ENCODE measurements around the gene TEK. TPM values are rescaled to one million over a fixed set of nuclear protein-coding genes. Genes with fewer than 3 reads are reported as not detected.

Gene TEK
- total RNA-seq, 1 experiment from 2014 or later: 0.45 TPM

DNA sequence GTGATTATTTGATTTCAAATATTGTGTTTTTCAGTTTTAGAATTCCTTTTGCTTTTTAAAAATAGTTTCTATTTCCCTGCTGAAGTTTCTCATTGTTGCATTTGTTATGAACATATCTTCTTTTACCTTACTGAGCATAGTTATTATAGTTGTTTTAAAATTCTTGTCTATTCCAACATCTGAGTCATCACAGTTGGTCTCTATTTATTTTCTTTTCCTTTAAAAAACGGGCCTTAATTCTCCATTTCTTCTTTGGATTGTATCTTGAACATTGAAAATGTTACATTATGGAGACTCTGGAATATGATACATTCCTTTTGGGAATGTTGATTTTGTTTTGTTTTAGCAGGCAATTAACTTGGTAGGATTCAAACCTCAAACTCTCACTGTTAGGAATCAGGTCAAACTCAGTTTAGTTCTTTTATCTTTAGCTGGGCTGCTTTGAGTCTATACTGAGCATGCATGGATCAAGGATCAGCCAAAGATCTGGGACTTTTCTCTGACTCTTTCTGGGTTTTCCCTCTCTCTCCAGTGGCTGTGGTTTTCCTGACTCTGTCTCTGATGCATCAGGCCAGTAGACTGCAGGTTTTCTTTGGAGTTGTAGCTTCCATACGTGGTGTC lies 70.3 kb downstream of the TEK start:
- no peak for DNase-seq
- Histone ChIP-seq H3K4me3 (ENCODE audit: insufficient read depth, low read depth, low read length) (no peak overlapping the region), H3K27me3 (ENCODE audit: control insufficient read depth, insufficient read depth, low read length) (no peaks in the 10 kb centered on the region), H3K36me3 (replicated peaks; ENCODE audit: control insufficient read depth, insufficient read depth, low read length) (no peaks in the 10 kb centered on the region)

DNA sequence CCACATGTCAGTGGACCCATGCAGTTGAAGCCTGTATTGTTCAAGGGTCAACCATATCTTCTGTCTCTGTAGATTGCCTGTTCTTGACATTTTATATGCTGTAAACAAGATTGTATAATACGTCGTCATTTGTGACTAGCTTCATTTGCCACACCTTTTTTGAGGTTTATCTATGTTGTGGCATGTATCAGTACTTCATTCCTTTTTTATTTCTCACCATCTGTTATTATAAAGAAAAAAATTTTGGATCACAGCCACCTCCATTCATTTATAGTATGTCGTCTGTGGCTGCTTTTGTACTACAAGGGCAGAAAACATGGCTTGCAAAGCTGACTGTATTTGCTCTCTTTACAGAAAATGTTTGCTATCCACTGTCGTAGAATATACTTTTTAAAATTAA lies 72.4 kb downstream of the TEK start:
- no peaks in the 10 kb centered on the region for H3K36me3 ChIP-seq (replicated peaks; ENCODE audit: control insufficient read depth, insufficient read depth, low read length)
- no peak overlapping the region for H3K4me3 ChIP-seq (ENCODE audit: insufficient read depth, low read depth, low read length)
- H3K27me3 ChIP-seq (ENCODE audit: control insufficient read depth, insufficient read depth, low read length): no peaks in the 10 kb centered on the region
- DNase-seq: no peak

DNA sequence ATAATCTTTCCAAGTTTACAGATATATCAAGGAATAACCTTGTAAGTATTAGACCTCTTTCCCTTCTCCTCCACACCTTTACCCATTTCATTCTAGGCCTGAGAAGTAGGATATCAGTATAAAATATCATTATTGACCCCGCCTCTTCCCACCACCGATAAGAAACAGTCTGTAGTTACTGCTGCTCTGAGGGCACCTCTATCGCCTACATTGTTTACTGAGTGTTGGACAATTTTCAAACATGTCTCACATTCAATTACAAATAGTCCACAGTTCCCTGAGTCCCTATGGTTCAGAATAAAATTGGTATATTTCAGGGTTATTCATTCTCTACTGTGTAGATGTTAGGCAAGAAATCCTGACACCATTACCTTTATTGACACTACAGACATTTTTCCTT lies 73.4 kb downstream of the TEK start:
- Histone ChIP-seq H3K36me3 (replicated peaks; ENCODE audit: control insufficient read depth, insufficient read depth, low read length) (no peaks in the 10 kb centered on the region), H3K4me3 (ENCODE audit: insufficient read depth, low read depth, low read length) (no peak overlapping the region), H3K27me3 (ENCODE audit: control insufficient read depth, insufficient read depth, low read length) (no peaks in the 10 kb centered on the region)
- DNase-seq: no peak

DNA sequence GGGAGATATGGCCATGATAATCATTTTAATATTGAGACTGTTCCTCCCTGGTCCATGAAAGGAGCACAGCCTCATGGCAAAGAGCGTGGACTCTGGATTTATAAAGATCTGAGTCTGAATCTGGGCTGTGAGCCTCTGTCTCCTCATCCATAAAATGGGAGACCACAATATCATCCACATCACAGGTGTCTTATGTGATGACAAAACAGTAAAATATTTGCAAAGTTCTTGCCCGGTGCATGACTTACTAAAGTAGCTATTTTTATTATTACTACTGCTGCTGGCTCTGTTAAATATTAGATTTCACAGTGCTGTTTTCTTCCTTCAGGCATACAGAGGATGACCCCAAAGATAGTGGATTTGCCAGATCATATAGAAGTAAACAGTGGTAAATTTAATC lies 74.1 kb downstream of the TEK start:
- Histone ChIP-seq H3K27me3 (ENCODE audit: control insufficient read depth, insufficient read depth, low read length) (no peaks in the 10 kb centered on the region), H3K36me3 (replicated peaks; ENCODE audit: control insufficient read depth, insufficient read depth, low read length) (no peaks in the 10 kb centered on the region), H3K4me3 (ENCODE audit: insufficient read depth, low read depth, low read length) (no peak overlapping the region)
- no peak for DNase-seq

DNA sequence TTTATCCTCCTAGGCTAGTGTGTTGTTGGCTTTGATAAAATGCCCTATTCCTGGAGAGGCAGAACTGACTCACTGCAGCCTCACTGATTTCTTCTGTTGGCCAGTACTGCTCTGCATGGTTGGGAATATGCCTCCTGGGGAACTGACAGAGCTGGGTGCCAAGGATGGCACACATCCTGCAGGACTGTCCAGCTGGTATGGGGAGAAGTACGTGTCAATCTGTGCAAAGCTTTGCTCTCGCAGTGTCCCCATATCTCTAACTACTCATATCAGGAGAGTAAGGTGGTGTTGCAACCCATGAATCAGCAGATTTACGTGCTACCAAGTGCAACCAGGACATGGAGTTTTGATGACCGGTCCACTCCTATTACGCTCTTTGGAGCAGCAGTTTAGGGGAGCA lies 74.7 kb downstream of the TEK start:
- DNase-seq: no peak
- Histone ChIP-seq H3K27me3 (ENCODE audit: control insufficient read depth, insufficient read depth, low read length) (no peaks in the 10 kb centered on the region), H3K4me3 (ENCODE audit: insufficient read depth, low read depth, low read length) (no peak overlapping the region), H3K36me3 (replicated peaks; ENCODE audit: control insufficient read depth, insufficient read depth, low read length) (no peaks in the 10 kb centered on the region)

DNA sequence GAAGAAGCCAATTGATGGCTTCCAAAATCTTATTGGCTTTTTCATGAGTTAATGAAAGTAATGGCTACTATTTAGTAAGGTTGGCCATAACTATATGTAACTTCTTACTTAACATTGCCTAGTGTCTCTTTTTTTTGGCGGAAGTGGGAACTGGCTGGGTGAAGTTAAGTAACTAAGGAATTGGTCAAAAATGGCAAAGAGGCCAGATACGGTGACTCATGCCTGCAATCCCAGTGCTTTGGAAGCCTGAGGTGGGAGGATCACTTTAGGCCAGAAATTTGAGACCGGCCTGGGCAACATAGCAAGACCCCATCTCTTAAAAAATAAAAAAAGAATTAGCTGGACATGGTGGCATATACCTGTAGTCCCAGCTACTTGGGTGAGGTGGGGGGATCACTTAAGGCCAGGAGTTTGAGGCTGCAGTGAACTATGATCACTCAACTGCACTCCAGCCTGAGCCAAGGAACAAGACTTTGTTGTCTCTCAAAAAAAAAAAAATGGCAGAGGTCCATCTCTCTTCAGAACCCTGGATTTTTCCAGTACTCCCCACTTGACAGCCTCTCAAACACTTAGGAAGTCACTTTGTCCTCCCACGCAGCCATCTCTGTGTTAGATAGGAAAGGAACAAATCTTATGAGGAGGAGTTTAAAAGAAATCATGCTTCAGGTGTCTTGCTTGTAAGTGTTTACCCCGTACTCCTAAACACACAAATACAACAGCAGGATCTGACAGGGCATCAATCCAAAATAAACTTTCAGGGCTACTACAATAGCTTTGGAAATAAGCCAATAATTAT lies 75.7 kb downstream of the TEK start:
- Histone ChIP-seq H3K36me3 (replicated peaks; ENCODE audit: control insufficient read depth, insufficient read depth, low read length) (no peaks in the 10 kb centered on the region), H3K4me3 (ENCODE audit: insufficient read depth, low read depth, low read length) (no peak overlapping the region), H3K27me3 (ENCODE audit: control insufficient read depth, insufficient read depth, low read length) (no peaks in the 10 kb centered on the region)
- no peak for DNase-seq

DNA sequence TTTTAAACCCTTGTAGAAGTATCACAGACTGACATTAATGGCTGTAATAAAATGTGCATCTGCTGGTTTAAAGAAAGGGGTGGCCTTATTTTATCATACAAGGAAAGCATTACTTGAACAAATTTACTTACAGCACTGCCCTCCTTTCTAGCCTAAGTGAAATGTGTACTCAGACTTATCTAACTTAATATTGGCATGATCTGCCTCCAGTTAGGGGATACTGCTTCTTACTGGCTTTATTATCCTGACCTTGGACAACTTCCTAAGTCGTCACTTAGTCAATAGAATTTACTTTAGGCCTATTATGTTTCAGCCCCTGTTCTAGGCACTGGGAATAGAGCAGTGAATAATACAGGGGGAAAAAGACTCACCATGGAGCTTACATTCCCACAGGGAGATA lies 79.4 kb downstream of the TEK start:
- Histone ChIP-seq H3K36me3 (replicated peaks; ENCODE audit: control insufficient read depth, insufficient read depth, low read length) (no peaks in the 10 kb centered on the region), H3K27me3 (ENCODE audit: control insufficient read depth, insufficient read depth, low read length) (no peaks in the 10 kb centered on the region), H3K4me3 (ENCODE audit: insufficient read depth, low read depth, low read length) (no peak overlapping the region)
- no peak for DNase-seq

DNA sequence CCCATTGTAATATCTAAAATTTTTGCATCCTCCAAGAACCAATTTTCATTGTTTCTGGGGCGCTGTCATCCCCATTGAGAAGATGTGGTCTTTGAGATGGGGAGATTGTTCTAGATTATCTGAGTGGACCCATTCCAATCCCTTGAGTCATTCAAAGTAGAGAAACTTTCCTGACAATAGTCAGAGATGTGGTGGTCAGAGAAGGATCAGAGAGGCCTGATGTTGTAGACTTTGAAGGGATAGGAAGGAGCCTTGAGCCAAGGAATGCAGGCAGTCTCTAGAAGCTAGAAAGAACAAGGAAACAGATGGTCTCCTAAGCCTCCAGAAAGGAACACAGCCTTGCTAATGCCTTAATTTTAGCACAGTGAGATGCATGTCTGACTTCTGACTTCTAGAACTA lies 80.4 kb downstream of the TEK start:
- no peaks in the 10 kb centered on the region for H3K27me3 ChIP-seq (ENCODE audit: control insufficient read depth, insufficient read depth, low read length)
- H3K36me3 ChIP-seq (replicated peaks; ENCODE audit: control insufficient read depth, insufficient read depth, low read length): no peaks in the 10 kb centered on the region
- H3K4me3 ChIP-seq (ENCODE audit: insufficient read depth, low read depth, low read length): no peak overlapping the region
- DNase-seq: no peak

DNA sequence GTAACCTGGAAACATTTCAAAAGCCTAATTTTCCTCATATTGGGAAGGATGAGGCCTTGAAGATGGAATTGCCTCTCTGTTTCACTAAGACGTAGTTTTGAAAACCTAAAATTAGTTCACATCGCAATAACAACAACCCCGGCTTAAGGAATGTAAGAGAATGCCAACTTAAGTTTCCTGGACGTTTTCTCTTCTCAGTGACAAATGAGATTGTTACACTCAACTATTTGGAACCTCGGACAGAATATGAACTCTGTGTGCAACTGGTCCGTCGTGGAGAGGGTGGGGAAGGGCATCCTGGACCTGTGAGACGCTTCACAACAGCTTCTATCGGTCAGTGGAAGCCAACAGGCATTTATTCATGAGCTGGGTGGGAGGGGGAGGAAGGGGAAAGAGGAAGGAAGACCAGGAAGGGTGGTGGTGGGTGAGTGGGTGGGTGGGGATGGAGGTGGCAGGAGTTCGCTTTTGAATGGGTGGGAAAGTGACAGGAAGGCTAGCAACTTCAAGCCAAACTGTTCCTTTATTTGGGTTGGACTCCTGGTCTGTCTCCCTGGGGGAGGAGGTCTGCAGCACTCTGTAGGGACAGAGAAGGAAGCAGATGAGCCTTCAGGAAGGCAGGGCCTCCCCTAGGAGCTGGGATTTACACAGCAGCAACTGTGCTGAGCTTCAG lies 83.4 kb downstream of the TEK start:
- DNase-seq: no peak
- H3K27me3 ChIP-seq (ENCODE audit: control insufficient read depth, insufficient read depth, low read length): no peaks in the 10 kb centered on the region
- no peaks in the 10 kb centered on the region for H3K36me3 ChIP-seq (replicated peaks; ENCODE audit: control insufficient read depth, insufficient read depth, low read length)
- no peak overlapping the region for H3K4me3 ChIP-seq (ENCODE audit: insufficient read depth, low read depth, low read length)

DNA sequence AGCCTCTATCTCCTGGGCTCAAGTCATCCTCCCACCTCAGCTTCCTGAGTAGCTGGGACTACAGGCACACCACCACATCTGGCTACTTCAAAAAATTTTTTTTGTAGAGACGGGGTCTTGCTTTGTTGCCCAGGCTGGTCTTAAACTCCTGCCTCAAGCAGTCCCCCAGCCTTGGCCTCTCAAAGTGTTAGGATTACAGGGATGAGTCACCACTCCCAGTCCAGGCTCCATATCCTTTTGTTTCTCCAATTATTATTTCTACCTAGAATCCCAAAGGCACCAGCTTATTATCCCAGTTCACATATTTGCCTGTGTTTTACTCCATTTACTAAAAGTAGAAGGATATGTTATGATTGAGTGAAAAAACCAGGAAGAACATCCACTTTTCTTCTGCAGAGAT lies 84.9 kb downstream of the TEK start:
- Histone ChIP-seq H3K4me3 (ENCODE audit: insufficient read depth, low read depth, low read length) (no peak overlapping the region), H3K27me3 (ENCODE audit: control insufficient read depth, insufficient read depth, low read length) (no peaks in the 10 kb centered on the region), H3K36me3 (replicated peaks; ENCODE audit: control insufficient read depth, insufficient read depth, low read length) (no peaks in the 10 kb centered on the region)
- DNase-seq: no peak

DNA sequence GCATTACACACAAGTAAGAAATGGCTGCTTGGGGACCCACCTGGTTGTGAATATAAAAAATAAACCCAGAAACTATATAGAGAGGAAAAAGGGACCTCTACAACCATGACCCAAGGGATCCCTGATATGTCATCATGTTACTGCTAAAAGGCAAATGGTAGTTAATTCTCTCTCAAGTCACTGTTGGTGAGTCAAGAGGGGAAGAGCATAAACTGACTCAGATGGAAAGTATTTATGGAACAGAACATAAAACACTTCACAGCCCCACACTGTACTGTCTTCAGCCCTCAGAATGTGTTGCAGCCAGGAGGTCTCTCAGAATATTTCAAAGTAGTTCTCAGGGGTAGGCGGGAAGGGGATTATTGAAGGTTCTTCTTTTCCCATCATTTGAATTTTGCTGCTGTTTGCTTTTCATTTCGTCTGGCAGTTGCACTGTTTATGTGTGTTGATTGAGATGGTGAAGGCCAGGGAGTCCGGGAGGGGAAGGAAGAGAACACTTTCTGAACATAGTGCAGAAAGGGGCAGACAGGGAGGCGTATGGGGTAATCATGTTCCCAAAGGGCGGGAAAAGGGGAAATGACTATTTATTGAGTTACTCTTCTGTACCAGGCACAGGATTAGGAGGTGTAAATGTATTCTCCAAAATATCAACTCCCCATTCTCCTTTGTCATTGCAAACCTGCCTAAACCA lies 85.5 kb downstream of the TEK start:
- no peak for DNase-seq
- Histone ChIP-seq H3K4me3 (ENCODE audit: insufficient read depth, low read depth, low read length) (no peak overlapping the region), H3K27me3 (ENCODE audit: control insufficient read depth, insufficient read depth, low read length) (no peaks in the 10 kb centered on the region), H3K36me3 (replicated peaks; ENCODE audit: control insufficient read depth, insufficient read depth, low read length) (no peaks in the 10 kb centered on the region)

DNA sequence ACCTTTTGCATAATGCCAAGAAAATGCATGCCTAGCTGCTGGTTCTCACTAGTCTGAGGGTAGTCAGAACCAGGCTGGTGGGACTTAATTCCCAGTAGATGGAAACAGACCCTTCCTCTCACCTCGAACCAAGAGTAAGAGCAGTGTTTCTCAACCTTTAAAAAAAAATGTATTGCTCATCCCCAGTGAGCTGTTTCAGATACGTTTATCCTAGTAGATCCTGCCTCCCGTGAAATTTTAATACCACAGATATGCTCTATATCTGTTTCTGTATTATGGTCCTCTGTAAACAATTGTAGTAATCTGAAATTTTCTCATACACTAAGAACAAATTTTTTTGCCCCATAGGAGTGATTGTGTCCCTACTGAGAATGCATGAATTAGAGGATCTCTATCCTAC lies 86.2 kb downstream of the TEK start:
- no peaks in the 10 kb centered on the region for H3K27me3 ChIP-seq (ENCODE audit: control insufficient read depth, insufficient read depth, low read length)
- DNase-seq: no peak
- H3K4me3 ChIP-seq (ENCODE audit: insufficient read depth, low read depth, low read length): no peak overlapping the region
- H3K36me3 ChIP-seq (replicated peaks; ENCODE audit: control insufficient read depth, insufficient read depth, low read length): no peaks in the 10 kb centered on the region

DNA sequence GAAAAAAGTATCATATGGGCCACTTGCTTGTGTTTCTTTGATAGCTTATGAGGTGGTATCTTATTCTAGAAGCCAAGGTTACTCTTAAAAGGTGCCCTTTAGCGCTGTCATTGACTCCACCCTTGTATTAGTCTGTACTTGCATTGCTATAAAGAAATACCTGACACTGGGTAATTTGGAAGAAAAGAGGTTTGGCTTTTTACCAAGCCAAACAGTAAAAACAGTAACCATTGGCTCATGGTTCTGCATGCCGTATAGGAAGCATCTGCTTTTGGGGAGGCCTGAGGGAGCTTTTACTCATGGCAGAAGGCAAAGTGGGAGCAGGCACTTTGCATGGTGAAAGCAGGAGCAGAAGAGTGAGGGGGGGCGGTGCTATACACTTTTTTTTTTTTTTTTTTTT lies 87.4 kb downstream of the TEK start:
- DNase-seq: no peak
- Histone ChIP-seq H3K36me3 (replicated peaks; ENCODE audit: control insufficient read depth, insufficient read depth, low read length) (no peaks in the 10 kb centered on the region), H3K4me3 (ENCODE audit: insufficient read depth, low read depth, low read length) (no peak overlapping the region), H3K27me3 (ENCODE audit: control insufficient read depth, insufficient read depth, low read length) (no peaks in the 10 kb centered on the region)

DNA sequence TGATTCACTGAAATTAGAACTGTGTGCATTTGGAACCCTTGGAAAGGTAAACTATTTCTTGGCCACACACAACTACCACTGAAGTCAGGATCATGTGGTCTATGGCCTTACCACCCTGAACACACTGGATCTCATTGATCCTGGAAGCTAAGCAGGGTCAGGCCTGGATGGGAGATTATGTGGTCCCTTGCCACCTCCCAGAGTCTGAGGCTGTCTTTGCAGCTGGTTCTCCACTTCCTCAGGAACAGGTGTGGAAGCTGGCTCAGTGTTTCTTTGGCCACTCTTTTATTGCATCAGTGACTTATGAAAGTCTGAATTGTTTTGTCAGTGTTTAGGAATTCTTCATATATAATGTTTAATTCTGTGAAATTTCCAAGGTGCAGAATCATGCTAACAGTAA lies 89.2 kb downstream of the TEK start:
- DNase-seq: no peak
- no peaks in the 10 kb centered on the region; the same call in 1 of the 2 replicates for H3K36me3 ChIP-seq (replicated peaks; ENCODE audit: control insufficient read depth, insufficient read depth, low read length)
- no peak overlapping the region for H3K4me3 ChIP-seq (ENCODE audit: insufficient read depth, low read depth, low read length)
- H3K27me3 ChIP-seq (ENCODE audit: control insufficient read depth, insufficient read depth, low read length): no peaks in the 10 kb centered on the region

DNA sequence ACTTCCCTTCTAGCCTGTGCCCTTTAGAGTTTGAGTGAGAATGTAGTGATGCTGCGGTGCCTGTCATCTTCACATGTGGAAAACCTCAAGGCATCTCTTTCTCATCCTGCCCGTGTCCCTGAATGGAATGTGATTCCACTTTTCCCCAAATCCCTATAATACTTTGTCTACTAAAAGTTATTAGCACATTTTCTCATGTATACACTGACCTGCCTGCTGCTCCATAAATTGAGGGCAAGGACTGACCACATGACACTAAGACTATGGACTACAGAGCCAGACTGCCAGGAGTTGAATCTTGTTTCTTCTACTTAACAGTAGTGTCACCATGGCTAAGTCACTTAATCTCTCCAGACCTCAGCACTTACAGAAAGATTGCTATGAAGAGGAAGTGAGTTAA lies 93.0 kb downstream of the TEK start:
- Histone ChIP-seq H3K27me3 (ENCODE audit: control insufficient read depth, insufficient read depth, low read length) (no peaks in the 10 kb centered on the region), H3K4me3 (ENCODE audit: insufficient read depth, low read depth, low read length) (no peak overlapping the region), H3K36me3 (replicated peaks; ENCODE audit: control insufficient read depth, insufficient read depth, low read length) (no peaks in the 10 kb centered on the region; the same call in 1 of the 2 replicates)
- no peak for DNase-seq
